T follicular helper cell (primary cell): ENCODE results near the gene SDF4.
"Not testable (repeated sequence)": the region's sequence is repeated elsewhere in the genome, so short reads cannot be mapped to it uniquely, and the experiment has no call there.

Source experiments
- DNase-seq: peaks from one replicate; pipeline ENCODE4 v3.0.0-alpha.2; 2020; ENCODE audit warnings: low read depth

The SDF4 gene

DNA sequence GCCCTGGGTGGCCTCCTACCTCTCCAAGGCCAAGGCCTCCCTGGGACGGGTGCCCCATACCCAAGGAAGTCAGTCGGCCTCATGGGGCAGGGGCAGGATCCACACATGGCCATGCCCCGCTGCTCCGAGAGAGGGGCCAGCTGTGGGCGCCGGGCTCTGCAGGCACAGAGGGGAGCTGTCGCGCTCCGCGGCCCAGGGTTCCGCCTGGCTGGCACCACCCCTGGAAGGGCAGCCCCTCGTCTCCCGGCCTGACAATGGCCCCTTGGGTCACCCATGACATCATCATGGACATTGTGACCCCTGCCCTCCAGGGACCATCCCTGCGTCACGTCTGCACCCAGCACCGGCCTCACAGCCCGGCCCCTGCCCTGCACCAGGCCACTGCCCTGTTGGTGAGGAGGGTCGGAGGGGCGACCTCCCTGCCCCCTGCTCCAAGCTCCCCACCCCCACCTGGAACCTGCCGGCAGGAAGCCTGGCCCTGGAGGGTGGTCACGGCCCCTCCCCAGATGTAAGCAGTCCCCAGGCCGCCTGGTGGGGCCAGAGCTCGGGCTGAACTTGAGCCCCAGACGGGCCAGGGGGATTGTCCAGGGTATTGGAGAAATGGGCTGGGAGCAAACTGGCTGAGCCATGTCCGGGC is 52.3 kb downstream of the SDF4 start:
- DNase-seq: no peak

DNA sequence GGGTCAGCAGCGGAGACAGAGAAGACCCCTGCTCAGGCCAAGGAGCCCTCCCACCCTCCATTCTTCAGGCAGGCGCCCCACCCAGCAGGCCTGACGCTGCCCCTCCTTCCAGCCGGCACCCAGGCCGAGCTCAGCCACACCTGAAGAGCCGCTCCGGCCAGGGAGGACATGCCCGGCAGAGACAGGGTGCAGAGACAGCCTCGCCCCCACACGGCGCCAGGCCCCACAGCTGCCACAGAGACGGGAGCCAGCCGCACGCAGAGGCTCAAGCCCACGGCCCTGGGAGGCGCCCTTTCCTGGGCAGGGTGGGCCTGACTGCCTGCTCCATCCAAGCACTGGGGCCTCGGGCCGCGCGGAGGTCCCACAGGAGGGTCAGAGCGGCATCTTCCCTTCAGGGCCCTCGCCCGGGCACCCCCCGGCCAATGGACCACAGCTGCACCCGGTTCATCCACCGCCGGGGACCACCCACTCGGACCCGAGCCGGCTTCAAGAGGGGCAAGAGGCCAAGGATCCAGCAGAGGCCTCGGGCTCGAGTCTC is 52.9 kb downstream of the SDF4 start:
- DNase-seq: no peak

DNA sequence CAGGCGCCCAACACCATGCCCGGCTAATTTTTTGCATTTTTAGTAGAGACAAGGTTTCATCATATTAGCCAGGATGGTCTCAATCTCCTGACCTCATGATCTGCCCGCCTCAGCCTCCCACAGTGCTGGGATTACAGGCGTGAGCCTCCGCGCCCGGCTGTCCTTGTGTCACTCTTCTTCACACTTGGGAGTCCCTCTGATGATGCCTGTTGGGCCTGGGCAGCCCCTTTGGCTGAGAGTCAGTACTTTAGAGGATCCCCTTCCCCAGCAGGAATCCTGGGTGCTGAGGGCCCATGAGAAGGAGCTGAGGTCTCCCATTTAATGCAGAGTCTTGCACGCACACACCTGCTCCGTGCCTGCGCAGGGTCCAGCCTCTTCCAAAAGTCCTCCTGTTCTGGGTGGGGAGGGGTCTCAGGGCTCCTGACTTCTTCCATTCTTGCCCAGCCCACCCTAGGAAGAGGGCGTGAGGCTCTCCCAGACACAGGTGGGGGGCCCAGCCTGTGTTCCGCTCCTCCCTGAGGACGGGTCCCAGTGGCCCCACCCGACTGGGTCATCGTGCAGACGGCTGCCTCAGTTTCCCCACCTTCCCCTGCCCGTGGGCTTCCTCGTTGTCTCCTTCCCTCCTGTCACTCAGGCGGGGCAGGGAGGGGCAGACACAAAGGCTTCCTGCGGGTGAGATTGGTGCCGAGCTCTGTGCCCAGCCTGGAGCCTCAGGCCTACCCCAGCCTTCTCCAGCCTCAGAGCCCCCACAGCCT is 54.2 kb downstream of the SDF4 start:
- DNase-seq: no peak

DNA sequence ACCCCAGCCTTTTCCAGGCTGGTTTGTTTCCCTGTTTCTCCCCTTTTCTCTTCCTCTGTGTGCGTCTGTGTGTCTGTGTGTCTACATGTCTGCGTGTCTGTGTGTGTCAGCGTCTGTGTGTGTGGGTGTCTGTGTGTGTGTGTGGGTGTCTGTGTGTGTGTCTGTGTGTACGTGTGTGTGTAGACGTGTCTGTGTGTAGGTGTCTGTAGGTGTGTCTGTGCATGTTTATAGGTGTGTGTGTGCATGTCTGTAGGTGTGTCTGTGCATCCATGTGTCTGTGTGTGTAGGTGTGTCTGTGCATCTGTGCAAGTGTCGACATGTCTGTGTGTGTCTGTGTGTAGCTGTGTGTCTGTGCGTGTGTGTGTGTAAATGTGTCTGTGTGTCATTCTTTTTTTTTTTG is 54.9 kb downstream of the SDF4 start:
- no peak for DNase-seq

DNA sequence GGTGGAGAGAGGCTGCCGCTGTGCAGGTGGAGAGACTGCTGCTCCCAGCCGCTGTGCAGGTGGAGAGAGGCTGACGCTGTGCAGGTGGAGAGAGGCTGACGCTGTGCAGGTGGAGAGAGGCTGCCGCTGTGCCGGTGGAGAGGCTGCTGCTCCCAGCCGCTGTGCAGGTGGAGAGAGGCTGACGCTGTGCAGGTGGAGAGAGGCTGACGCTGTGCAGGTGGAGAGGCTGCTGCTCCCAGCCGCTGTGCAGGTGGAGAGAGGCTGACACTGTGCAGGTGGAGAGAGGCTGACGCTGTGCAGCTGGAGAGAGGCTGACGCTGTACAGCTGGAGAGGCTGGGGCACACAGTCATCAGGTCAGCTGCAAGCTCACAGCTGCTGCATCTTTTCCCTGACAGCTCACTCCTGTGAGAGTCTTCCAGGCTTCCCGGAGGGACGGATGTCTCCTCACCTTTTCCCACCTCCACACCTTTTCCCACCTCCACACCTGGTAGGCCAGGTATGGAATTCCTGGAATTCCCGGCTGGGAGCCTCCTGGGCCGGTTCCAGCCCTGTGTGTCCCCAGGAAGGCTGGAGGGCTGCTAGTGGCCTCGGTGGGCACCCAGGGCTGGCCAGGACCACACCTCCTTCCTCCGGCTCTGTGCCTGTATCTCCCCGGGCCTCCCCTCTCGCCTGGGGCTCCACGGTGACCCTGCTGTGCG is 55.6 kb downstream of the SDF4 start:
- DNase-seq: not testable (repeated sequence)

DNA sequence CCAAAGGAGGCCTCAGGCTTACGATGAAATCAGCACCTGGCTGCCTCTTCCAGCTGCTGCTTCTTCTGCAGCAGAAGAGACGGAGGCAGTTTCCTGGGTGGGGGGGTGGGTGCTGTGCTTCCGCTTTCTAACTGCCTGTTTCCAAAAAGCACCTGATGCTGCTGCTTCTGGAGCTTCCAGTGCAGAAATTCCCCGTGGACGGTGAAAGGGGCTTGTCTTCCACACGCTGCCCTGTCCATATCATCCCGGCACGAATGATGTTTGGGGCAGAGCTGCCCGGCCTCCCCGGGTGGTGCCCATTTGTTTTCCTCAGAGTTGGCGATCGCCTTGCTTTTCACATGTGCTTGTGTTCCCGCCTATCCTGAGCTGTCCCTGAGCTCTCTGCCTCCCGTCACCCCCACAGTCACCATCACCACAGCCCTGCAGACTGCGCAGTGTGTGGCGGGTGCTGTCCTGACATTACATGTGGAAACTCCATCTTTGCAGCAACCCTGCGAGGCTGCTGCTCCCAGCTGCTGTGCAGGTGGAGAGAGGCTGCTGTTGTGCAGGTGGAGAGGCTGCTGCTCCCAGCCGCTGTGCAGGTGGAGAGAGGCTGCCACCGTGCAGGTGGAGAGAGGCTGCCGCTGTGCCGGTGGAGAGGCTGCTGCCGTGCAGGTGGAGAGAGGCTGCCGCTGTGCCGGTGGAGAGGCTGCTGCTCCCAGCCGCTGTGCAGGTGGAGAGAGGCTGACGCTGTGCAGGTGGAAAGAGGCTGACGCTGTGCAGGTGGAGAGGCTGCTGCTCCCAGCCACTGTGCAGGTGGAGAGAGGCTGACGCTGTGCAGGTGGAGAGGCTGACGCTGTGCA is 56.4 kb downstream of the SDF4 start:
- no peak for DNase-seq

DNA sequence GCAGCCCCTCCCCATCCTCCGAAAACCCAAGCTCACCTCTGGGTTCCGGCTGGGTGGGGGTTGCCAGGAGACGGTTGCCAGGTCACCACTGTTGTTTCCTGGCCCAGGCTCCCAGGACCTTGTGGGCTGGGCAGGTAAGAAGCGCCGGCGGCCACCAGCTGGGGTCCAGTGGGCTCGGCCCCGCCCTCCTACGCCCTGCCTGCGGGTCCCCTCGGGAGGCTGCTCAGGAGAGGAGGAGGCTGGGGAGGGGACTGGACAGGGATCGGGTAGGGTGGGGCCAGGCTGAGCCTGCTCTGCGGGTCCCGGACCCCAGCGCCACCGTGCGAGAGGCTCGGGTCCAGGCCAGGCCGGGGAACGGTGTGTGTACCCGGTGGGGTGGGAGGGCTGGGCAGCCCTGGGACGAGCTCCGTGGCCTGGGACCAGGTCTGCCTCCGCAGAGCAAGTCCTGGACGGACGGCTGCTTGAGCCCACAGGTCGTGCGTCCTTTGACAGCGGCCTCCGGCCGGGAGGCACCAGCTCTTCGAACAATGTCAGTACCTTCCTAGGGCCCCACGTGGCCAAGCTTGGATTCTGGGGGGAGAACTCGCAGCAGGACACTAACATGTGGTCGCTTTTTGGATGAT is 57.9 kb downstream of the SDF4 start, which contains the start of gene TTLL10:
Gene TTLL10 (plus strand): TSS at position 88 of the 623 bp plus-strand sequence. CDS start 5,336 bp downstream, outside the sequence.
- DNase-seq: no peak

DNA sequence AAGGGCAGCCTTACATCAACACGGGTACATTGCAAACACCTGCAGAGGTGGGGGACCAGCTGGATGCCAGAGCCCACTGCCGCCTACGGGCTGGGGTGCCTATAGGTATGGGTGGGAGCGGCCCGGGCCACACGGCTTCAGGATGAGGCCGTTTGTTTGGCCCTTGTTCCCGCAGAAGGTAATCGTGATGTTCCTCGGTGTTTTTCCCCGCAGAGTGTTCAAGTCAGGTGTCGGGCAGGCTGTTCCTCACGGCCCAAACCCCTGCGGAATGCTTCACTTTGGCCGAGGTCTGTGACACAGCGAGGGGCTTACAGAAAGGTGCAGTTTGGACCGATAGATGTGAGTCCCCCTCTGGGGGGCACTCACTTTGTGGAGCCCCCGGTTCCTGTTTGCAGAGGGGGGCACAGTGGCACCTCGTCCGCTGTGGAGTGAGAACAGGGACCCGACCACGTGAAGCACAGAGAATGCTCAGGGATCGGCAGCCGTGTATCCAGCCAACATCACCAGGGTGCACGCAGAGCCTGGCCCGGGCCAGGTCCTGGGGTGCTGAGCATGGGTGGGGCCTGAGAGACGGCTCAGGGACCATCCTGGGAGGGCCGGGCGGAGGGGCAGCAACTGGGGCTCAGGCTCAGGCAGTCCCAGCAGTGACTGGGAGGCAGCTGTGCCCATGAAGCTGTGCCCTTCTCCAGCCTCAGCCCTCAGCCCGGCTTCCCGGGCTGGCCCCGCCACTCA is 58.6 kb downstream of the SDF4 start:
- DNase-seq: no peak

DNA sequence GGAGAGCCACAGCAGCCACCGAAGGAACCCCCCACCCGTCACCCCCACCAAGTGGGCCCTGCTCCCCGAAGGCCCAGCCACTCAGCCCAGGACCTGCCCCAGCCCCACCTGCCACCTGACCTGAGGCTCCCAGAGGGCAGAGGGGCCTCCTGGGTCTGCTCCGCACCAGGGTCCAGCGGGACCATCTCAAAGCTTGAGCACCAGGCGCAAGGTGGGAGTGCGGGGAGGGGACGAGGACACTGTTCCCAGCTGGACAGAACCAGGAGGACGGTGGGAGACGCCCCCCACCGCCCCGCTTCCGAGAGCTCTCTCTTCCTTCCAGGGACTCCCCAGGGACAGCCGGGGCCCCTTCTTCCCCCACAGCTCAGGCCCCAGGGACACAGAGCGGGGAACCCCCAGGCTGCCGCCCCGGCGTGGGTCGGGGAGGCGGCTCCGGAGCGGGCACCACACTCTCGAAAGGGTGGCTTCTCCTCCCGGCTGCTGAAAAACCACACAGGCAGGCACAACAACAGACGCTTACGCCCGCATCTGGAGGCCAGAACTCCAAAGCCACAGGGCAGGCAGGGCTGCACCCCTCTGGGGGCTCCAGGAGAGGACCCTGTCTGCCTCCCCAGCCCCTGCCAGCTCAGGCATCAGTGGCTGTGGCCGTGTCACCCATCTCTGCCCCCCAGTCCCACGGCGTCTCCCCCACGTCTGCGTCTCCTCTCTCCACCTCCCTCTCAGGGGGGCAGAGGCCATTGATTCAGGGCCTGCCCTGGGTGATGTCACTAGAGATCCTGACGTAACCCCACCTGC is 60.1 kb downstream of the SDF4 start:
- no peak for DNase-seq

DNA sequence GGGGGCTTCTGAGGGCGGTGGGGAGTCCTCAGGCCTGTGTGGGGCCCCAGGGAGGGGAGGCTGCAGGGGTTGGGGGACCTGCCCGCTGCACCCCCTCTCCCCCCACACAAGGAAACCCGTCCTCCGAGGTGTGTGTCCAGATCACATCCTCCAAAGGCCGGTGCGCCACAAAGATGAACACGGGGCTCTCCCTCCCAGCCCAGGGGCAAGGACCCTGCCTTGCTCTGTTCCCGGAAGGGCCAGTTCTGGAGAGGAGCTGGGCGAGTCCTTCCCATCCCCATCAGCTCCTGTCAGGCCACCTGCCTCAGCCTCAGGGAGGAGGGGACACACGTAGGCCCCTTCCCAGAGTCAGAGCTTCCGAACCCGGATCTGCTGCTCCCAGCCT is 60.6 kb downstream of the SDF4 start:
- DNase-seq: no peak

DNA sequence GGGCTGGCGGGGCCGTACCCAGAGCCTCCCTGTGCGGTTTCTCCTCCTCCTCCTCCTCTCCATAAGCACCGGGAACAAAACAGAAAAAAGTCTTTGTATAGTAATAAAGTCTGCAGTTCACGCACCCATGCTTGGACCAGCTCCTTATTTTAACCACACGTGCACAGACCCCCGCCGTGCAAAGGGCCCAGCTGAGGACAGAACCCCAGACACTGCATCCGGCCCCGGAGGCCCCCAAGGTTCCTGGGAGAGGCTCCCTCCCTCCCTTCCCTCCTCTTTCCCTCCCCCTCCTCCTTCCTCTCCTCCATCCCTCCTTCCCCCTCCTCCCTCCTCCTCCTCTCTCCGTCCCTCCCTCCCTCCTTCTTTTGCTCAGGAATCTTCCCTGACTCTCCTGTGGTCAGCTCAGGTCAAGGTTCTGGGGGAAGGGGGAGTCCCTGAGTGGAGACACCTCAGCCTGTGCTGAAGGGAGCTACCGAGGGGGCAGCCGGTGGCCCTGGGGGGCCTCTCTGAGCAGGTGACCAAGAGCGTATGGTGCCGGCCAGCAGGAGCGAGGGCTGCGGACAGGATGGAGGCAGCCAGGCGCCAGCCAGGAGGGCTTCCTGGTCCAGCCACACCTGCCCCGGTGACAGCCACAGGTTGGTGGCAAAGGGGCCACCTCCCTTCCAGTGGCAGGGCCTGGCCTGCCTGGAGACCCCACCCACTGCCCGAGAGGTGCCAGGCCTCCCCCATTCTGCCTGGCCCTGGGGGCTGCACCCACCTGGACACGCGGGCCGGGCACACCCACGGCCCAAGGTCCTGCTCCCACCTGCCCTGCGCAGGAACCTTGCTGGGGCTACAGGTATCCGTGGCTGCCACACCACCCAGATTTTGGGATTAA is 61.3 kb downstream of the SDF4 start:
- DNase-seq: no peak

DNA sequence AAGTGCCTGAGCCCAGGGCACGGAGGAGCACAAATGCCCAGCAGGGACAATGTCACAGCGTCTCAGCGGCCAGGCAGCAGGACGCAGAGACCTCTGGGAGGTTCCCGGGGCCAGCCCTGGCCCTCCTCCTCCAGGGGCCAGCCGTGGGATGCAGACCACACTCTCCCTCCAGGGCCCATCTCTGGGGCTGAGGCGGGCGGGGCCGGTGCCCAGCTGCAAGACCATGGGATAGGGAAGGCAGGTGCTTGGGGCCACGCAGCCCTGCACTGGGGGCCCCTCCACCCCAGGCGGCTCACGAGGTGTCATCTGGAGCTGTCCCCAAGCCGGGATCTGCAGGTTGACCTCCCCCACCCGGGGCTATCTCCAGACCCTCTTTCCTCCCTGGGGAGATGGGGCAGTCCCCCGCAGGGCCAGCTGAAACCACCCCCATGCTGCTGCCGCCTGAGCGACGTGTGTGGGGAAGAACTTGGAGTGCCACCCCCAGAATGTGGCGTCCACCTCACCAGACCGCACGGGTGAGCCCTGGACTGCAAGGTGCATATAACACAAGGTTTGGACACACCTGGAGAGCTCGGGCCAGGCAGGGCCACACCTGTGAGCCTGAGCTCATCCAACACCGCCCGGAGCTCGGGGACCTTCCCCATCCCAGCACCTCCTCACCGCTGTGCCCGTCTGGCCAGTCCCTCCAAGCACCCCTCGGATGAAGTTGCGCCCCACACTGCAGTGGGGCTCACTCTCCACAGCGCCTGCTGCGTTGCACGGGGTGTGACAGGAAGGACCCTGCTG is 62.2 kb downstream of the SDF4 start:
- no peak for DNase-seq

DNA sequence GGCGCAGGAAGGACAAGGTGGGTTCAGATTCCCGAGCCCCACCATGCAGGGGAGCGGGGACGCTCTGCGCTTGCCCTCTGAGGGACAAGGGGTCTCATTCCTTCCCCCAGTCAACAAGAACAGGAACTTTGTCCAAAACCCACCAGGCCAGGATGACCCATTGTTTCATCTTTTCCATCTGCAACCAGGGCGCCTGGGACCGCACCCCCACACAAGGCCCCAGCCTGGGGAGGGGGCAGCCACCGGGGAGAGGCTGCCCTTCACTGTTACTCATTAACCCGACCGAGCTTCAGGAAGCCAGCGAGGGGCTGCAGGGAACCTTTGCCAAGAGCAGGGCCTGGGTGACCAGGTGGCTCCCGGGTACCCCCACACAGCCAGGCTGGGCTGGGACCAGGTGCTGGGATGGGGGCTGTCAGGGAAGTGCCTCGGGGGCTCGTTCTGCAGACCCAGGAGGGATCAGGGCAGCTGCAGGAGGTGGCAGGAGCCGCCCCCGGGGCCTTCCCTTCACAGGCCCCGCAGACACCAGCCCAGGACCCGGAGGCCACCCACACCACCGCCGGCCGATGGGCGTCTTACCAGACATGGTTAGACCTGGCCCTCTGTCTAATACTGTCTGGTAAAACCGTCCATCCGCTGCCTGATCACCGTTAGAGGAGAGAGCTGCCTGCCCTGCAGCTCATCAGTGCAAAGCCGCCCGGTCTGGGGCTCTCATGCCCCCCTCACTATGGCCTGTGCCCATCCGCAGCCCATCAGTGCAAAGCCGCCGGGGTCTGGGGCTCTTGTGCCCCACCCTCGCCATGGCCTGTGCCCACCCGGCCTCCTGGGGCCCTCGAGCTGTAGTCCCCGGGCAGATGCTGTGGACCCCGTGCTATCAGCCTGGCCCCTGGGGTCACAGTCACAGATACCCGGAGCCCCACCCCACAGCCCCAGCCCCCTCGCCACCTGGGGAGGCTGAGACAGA is 63.1 kb downstream of the SDF4 start:
- DNase-seq: no peak

DNA sequence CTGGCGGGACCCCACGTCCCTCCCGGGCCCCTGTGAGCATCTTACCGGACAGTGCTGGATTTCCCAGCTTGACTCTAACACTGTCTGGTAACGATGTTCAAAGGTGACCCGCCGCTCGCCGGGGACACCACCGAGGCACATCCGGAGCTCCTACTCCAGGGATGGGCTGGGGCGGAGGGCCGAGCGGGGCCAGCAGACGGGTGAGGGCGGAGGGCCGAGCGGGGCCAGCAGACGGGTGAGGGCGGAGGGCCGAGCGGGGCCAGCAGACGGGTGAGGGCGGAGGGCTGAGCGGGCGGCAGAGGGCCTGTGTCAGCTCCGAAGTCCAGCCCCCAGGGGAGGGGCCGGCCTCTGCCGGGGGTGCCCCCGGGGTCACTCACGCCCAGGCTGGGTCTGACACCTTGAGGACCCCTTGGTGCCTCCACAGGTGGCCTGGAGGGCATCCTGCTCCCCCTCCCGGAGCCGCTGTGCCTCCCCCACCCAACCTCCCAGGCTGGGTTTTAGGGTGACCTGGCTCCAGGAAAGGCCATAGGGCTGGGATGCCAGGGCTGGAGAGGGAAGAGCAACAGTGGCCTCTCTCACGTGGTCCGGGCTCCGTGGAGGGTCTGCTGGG is 63.9 kb downstream of the SDF4 start:
- DNase-seq: no peak

DNA sequence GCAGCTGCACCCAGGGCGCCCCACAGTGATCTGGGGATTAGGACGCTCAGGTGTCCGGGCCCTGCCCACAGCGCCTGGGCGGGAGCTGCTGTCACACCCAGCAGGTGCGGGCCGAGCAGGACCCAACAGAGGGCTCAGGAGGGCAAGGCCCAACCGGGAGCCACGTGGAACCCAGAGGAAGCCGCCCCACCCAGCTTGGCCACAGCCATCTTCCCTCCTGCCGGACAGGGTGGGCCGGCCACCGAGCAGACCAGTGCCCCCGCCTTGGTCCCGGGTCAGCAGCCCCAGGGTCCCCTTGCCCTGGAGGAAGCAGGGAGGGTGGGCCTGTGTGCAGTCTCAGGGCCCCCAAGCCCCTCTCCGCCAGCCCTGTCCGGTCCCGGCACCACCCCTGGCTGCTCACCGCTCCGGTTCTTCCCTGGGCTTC is 64.4 kb downstream of the SDF4 start:
- DNase-seq: no peak
